ENCODE results near the gene RAB5B.
A peak's percentile ranks its signal among the peaks of the same experiment; 100 is the strongest.
"Not testable (repeated sequence)": the region's sequence is repeated elsewhere in the genome, so short reads cannot be mapped to it uniquely, and the experiment has no call there.

The RAB5B gene

GRCh38 chr12:55981882-55982281 lies 8.0 kb downstream of the RAB5B start:
- not testable (repeated sequence) for DNase-seq (ENCODE audit: extremely low read depth in 1 of 2, low read depth in 1 of 2)

- no peak for DNase-seq (ENCODE audit: extremely low read depth in 1 of 2, low read depth in 1 of 2)
These were observed 8.6 kb downstream of the RAB5B start for GRCh38 chr12:55982319-55982936.

- no peak for DNase-seq (ENCODE audit: extremely low read depth in 1 of 2, low read depth in 1 of 2)
These were observed 9.5 kb downstream of the RAB5B start for GRCh38 chr12:55983232-55983842.

GRCh38 chr12:55984861-55985260 lies 11.0 kb downstream of the RAB5B start:
- no peak for DNase-seq (ENCODE audit: extremely low read depth in 1 of 2, low read depth in 1 of 2)

- DNase-seq (ENCODE audit: extremely low read depth in 1 of 2, low read depth in 1 of 2): no peak
These were observed 11.5 kb downstream of the RAB5B start for GRCh38 chr12:55985341-55985740.

- DNase-seq (ENCODE audit: extremely low read depth in 1 of 2, low read depth in 1 of 2): not testable (repeated sequence)
These were observed 12.1 kb downstream of the RAB5B start for GRCh38 chr12:55985976-55986375.

GRCh38 chr12:55991110-55991509 lies 17.2 kb downstream of the RAB5B start:
- no peak for DNase-seq (ENCODE audit: extremely low read depth in 1 of 2, low read depth in 1 of 2)

GRCh38 chr12:55993230-55993853 lies 19.5 kb downstream of the RAB5B start:
- DNase-seq (ENCODE audit: extremely low read depth in 1 of 2, low read depth in 1 of 2): no peak

GRCh38 chr12:55995366-55995765 lies 21.5 kb downstream of the RAB5B start:
- DNase-seq (ENCODE audit: extremely low read depth in 1 of 2, low read depth in 1 of 2): no peak

GRCh38 chr12:55996201-55996714 lies 22.4 kb downstream of the RAB5B start:
- peak in 1 of 2 donors; percentile 37 for DNase-seq (ENCODE audit: extremely low read depth in 1 of 2, low read depth in 1 of 2)

GRCh38 chr12:55996715-55997534 lies 23.0 kb downstream of the RAB5B start, which contains the start of gene SUOX:
TSS of gene SUOX (plus strand) at chr12:55997276. CDS start at chr12:56002222, 4,946 bp downstream.
- DNase-seq (ENCODE audit: extremely low read depth in 1 of 2, low read depth in 1 of 2): no peak

- DNase-seq (ENCODE audit: extremely low read depth in 1 of 2, low read depth in 1 of 2): no peak
These were observed 23.6 kb downstream of the RAB5B start for GRCh38 chr12:55997535-55997859.

GRCh38 chr12:55999522-55999921 lies 25.6 kb downstream of the RAB5B start:
- not testable (repeated sequence) for DNase-seq (ENCODE audit: extremely low read depth in 1 of 2, low read depth in 1 of 2)

- not testable (repeated sequence) for DNase-seq (ENCODE audit: extremely low read depth in 1 of 2, low read depth in 1 of 2)
These were observed 26.2 kb downstream of the RAB5B start for GRCh38 chr12:55999999-56000540.

- DNase-seq (ENCODE audit: extremely low read depth in 1 of 2, low read depth in 1 of 2): no peak
These were observed 27.7 kb downstream of the RAB5B start for GRCh38 chr12:56001487-56002100.

GRCh38 chr12:56003376-56003775 lies 29.5 kb downstream of the RAB5B start:
- DNase-seq (ENCODE audit: extremely low read depth in 1 of 2, low read depth in 1 of 2): not testable (repeated sequence)

- no peak for DNase-seq (ENCODE audit: extremely low read depth in 1 of 2, low read depth in 1 of 2)
These were observed 30.3 kb downstream of the RAB5B start for GRCh38 chr12:56004211-56004610.

GRCh38 chr12:56007564-56008559 lies 34.0 kb downstream of the RAB5B start:
- no peak for DNase-seq (ENCODE audit: extremely low read depth in 1 of 2, low read depth in 1 of 2)

GRCh38 chr12:56010111-56010570 lies 36.3 kb downstream of the RAB5B start:
- DNase-seq (ENCODE audit: extremely low read depth in 1 of 2, low read depth in 1 of 2): no peak

All from stimulated activated CD8-positive, alpha-beta memory T cell treated with anti-CD3 and anti-CD28 coated beads, Interleukin-7, amount 100 ng/mL, for 48 hours (primary cell).